Measurements from ENCODE around the gene ARHGAP15.

Gene ARHGAP15

GRCh38 chr2:143162997-143163396 is 33.8 kb downstream of the ARHGAP15 start:
- H3K4me3 ChIP-seq (ENCODE audit: low read depth, low read length) = no peak overlapping the region
- H3K9me3 ChIP-seq (ENCODE audit: severe bottlenecking) = no peaks in the 10 kb centered on the region
- no peak for DNase-seq
- no peak overlapping the region for H3K27ac ChIP-seq
- no peaks in the 10 kb centered on the region for H3K27me3 ChIP-seq (ENCODE audit: insufficient read depth, low read depth, severe bottlenecking)
- no peaks in the 10 kb centered on the region for H3K36me3 ChIP-seq
- no peak for TF ChIP-seq CTCF (IDR thresholded peaks at IDR 0.05; ENCODE audit: low read depth, low read length)

GRCh38 chr2:143163499-143163898 is 34.3 kb downstream of the ARHGAP15 start:
- Histone ChIP-seq H3K36me3 (no peaks in the 10 kb centered on the region), H3K27ac (no peak overlapping the region), H3K4me3 (ENCODE audit: low read depth, low read length) (no peak overlapping the region), H3K27me3 (ENCODE audit: insufficient read depth, low read depth, severe bottlenecking) (no peaks in the 10 kb centered on the region), H3K9me3 (ENCODE audit: severe bottlenecking) (no peaks in the 10 kb centered on the region)
- no peak for DNase-seq
- TF ChIP-seq CTCF (IDR thresholded peaks at IDR 0.05; ENCODE audit: low read depth, low read length) = no peak

- Histone ChIP-seq H3K27ac (no peak overlapping the region), H3K4me3 (ENCODE audit: low read depth, low read length) (no peak overlapping the region), H3K36me3 (no peaks in the 10 kb centered on the region), H3K27me3 (ENCODE audit: insufficient read depth, low read depth, severe bottlenecking) (no peaks in the 10 kb centered on the region), H3K9me3 (ENCODE audit: severe bottlenecking) (no peaks in the 10 kb centered on the region)
- no peak for TF ChIP-seq CTCF (IDR thresholded peaks at IDR 0.05; ENCODE audit: low read depth, low read length)
- DNase-seq = no peak
These were observed 36.1 kb downstream of the ARHGAP15 start for GRCh38 chr2:143165291-143165690.

DNA sequence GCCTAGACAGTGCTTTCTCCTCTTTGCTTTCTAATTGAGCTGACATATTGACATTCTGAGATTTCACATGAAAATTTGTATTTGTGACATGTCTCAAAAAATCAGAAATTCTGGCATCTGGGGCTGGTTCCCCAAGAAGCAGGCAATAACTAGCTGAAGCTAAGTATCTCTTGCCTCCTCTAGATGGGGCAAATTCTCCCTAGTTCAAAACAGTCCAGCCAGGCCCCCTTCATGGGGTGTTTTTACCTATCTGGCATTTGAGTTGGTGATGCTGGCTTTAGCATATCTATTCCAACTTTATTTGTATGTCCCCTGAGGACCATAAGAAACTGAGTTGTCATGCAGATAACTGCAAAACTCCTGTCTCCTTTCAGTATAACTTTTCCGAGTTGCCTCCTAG is 39.9 kb downstream of the ARHGAP15 start:
- Histone ChIP-seq H3K27ac (no peak overlapping the region), H3K9me3 (ENCODE audit: severe bottlenecking) (no peaks in the 10 kb centered on the region), H3K36me3 (no peaks in the 10 kb centered on the region), H3K27me3 (ENCODE audit: insufficient read depth, low read depth, severe bottlenecking) (no peaks in the 10 kb centered on the region), H3K4me3 (ENCODE audit: low read depth, low read length) (no peak overlapping the region)
- DNase-seq = no peak
- TF ChIP-seq CTCF (IDR thresholded peaks at IDR 0.05; ENCODE audit: low read depth, low read length) = no peak

- no peak overlapping the region for H3K27ac ChIP-seq
- no peak overlapping the region for H3K4me3 ChIP-seq (ENCODE audit: low read depth, low read length)
- no peaks in the 10 kb centered on the region for H3K9me3 ChIP-seq (ENCODE audit: severe bottlenecking)
- TF ChIP-seq CTCF (IDR thresholded peaks at IDR 0.05; ENCODE audit: low read depth, low read length) = peak; percentile 47; the same call in 1 of the 2 replicates
- peak; percentile 9 for DNase-seq
- no peaks in the 10 kb centered on the region for H3K27me3 ChIP-seq (ENCODE audit: insufficient read depth, low read depth, severe bottlenecking)
- H3K36me3 ChIP-seq = no peaks in the 10 kb centered on the region
These were observed 42.6 kb downstream of the ARHGAP15 start for GRCh38 chr2:143171817-143172216.

DNA sequence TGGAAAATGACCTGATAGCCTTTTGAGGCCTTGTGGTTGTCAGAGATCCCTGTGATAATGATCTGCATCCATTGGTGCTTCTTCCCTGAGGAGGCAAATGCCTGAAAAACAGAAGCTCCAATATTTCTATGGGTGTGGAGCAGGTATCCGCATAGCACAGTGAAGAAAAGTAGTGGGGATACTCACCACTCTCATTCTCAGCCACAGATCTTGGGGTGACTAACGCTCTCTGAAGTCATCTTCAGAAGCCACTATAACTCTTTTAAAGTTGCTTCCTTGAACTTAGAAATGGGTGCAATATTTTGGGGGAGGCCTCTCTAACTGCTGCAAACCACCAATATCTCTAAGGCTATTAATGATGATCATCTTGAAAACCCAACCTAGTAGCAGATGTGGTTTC is 46.2 kb downstream of the ARHGAP15 start:
- DNase-seq = no peak
- Histone ChIP-seq H3K4me3 (ENCODE audit: low read depth, low read length) (no peak overlapping the region), H3K9me3 (ENCODE audit: severe bottlenecking) (no peaks in the 10 kb centered on the region), H3K27me3 (ENCODE audit: insufficient read depth, low read depth, severe bottlenecking) (no peaks in the 10 kb centered on the region), H3K36me3 (no peaks in the 10 kb centered on the region), H3K27ac (no peak overlapping the region)
- TF ChIP-seq CTCF (IDR thresholded peaks at IDR 0.05; ENCODE audit: low read depth, low read length) = no peak
